ENCODE results near the gene DAZ3. TPM values are rescaled to one million over a fixed set of nuclear protein-coding genes. Genes with fewer than 3 reads are reported as not detected.
"Not testable (repeated sequence)": the region's sequence is repeated elsewhere in the genome, so short reads cannot be mapped to it uniquely, and the experiment has no call there.

The DAZ3 gene, protein sequence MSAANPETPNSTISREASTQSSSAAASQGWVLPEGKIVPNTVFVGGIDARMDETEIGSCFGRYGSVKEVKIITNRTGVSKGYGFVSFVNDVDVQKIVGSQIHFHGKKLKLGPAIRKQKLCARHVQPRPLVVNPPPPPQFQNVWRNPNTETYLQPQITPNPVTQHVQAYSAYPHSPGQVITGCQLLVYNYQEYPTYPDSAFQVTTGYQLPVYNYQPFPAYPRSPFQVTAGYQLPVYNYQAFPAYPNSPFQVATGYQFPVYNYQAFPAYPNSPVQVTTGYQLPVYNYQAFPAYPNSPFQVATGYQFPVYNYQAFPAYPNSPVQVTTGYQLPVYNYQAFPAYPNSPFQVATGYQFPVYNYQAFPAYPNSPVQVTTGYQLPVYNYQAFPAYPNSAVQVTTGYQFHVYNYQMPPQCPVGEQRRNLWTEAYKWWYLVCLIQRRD
- not detected for polyA plus RNA-seq (2013, experiment 1 of 2)
- not detected for polyA plus RNA-seq (2013, experiment 2 of 2)

DNA sequence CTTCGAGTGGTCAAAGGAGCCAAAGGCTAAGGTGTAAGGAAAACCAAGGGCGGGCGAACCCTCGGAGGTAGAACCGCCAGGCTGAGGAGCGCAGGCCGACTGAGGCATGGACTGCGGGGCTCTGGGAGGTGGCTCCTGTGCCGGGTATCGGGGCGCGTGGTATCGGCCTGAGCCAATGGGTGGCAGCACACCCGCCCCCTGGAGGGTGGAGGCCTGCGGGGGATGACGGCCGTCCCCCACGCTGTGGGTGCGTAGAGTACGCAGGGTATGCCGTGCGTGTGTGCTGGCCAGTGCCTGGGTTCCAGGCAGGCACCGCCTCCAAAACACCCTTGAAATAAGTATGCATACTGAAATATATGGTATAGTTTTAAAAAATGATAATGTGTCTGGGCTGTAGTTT, at the start of gene DAZ3:
TSS of gene DAZ3 (minus strand) at position 101 of the 400 bp plus-strand sequence. CDS start 208 bp downstream, outside the sequence.
- H3K4me2 ChIP-seq (ENCODE audit: insufficient read depth, low read length, poor library complexity, severe bottlenecking); H4K91ac ChIP-seq (ENCODE audit: low read depth, low read length, poor library complexity); H3K4me3 ChIP-seq (ENCODE audit: low read length in 2 of 2); H2AK5ac ChIP-seq (ENCODE audit: low read depth, low read length); H3K23ac ChIP-seq (ENCODE audit: low read depth, low read length, poor library complexity); H4K8ac ChIP-seq (ENCODE audit: low read depth, low read length); H3K4me1 ChIP-seq (ENCODE audit: control insufficient read depth in 2 of 2, insufficient read depth in 1 of 2, low read depth in 1 of 2, low read length in 2 of 2); H3K14ac ChIP-seq (ENCODE audit: low read length); H2BK12ac ChIP-seq (ENCODE audit: low read length); H3K27ac ChIP-seq (replicated peaks; ENCODE audit: low read length); DNase-seq (ENCODE audit: low spot score); H3K36me3 ChIP-seq (replicated peaks in 1 of 2; ENCODE audit: control insufficient read depth in 2 of 2, insufficient read depth in 2 of 2, low read length in 2 of 2); H3K4ac ChIP-seq (ENCODE audit: low read length); H3K79me1 ChIP-seq (ENCODE audit: low read depth, low read length); H2BK5ac ChIP-seq (ENCODE audit: low read length); H3K18ac ChIP-seq (ENCODE audit: low read length); H2AFZ ChIP-seq (ENCODE audit: low read length); H3K27me3 ChIP-seq (ENCODE audit: control insufficient read depth in 3 of 3, insufficient read depth in 3 of 3, low read depth in 1 of 3, low read length in 3 of 3); H2BK120ac ChIP-seq (ENCODE audit: low read depth, low read length); H3K9ac ChIP-seq (ENCODE audit: low read depth, low read length, poor library complexity); H2BK15ac ChIP-seq (ENCODE audit: low read length); H3K9me3 ChIP-seq (replicated peaks in 1 of 2; ENCODE audit: control insufficient read depth in 2 of 2, insufficient read depth in 1 of 2, low read depth in 1 of 2, low read length in 2 of 2): not testable (repeated sequence)
- WGBS, 2 donors (ENCODE audit: extremely low coverage in 2 of 2, insufficient read length in 2 of 2, insufficient replicate concordance in 1 of 2) = no CpG with 5 or more reads among the region's 23 CpGs

DNA sequence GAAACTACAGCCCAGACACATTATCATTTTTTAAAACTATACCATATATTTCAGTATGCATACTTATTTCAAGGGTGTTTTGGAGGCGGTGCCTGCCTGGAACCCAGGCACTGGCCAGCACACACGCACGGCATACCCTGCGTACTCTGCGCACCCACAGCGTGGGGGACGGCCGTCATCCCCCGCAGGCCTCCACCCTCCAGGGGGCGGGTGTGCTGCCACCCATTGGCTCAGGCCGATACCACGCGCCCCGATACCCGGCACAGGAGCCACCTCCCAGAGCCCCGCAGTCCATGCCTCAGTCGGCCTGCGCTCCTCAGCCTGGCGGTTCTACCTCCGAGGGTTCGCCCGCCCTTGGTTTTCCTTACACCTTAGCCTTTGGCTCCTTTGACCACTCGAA, 20.4 kb upstream of the DAZ3 start, which contains the start of gene DAZ4:
TSS of gene DAZ4 (plus strand) at position 301 of the 400 bp plus-strand sequence. CDS start 208 bp downstream, outside the sequence.
- not testable (repeated sequence) for H4K8ac ChIP-seq (ENCODE audit: low read depth, low read length); H3K27me3 ChIP-seq (ENCODE audit: control insufficient read depth in 3 of 3, insufficient read depth in 3 of 3, low read depth in 1 of 3, low read length in 3 of 3); H3K18ac ChIP-seq (ENCODE audit: low read length); H3K23ac ChIP-seq (ENCODE audit: low read depth, low read length, poor library complexity); H2BK120ac ChIP-seq (ENCODE audit: low read depth, low read length); H3K4ac ChIP-seq (ENCODE audit: low read length); H3K9me3 ChIP-seq (replicated peaks in 1 of 2; ENCODE audit: control insufficient read depth in 2 of 2, insufficient read depth in 1 of 2, low read depth in 1 of 2, low read length in 2 of 2); H2BK12ac ChIP-seq (ENCODE audit: low read length); H3K9ac ChIP-seq (ENCODE audit: low read depth, low read length, poor library complexity); H3K36me3 ChIP-seq (replicated peaks in 1 of 2; ENCODE audit: control insufficient read depth in 2 of 2, insufficient read depth in 2 of 2, low read length in 2 of 2); H2AK5ac ChIP-seq (ENCODE audit: low read depth, low read length); H3K79me1 ChIP-seq (ENCODE audit: low read depth, low read length); H2BK5ac ChIP-seq (ENCODE audit: low read length); H4K91ac ChIP-seq (ENCODE audit: low read depth, low read length, poor library complexity); H3K4me3 ChIP-seq (ENCODE audit: low read length in 2 of 2); H3K4me1 ChIP-seq (ENCODE audit: control insufficient read depth in 2 of 2, insufficient read depth in 1 of 2, low read depth in 1 of 2, low read length in 2 of 2); H2AFZ ChIP-seq (ENCODE audit: low read length); H3K14ac ChIP-seq (ENCODE audit: low read length); H2BK15ac ChIP-seq (ENCODE audit: low read length); H3K4me2 ChIP-seq (ENCODE audit: insufficient read depth, low read length, poor library complexity, severe bottlenecking); DNase-seq (ENCODE audit: low spot score); H3K27ac ChIP-seq (replicated peaks; ENCODE audit: low read length)
- no CpG with 5 or more reads among the region's 23 CpGs for WGBS, 2 donors (ENCODE audit: extremely low coverage in 2 of 2, insufficient read length in 2 of 2, insufficient replicate concordance in 1 of 2)

DNA sequence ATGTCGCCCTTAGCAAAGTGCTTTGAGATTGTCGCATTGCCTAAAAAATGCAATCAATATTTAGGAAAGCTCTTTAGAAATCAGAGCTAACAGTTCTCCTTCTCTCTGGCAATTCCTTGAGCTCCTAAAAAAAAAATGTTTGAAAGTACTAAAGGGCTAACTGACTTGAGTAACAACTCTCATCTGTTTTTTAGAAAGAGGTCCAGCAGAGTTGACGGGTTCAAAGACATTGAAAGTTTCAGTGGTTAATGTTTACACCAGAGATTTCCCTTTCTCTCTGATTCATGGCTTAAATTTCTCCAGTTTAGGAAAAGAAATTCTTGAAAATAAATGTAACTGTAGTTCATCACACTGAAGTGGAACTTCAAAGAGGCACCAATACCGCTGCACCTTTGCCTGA, 11.9 kb upstream of the DAZ3 start:
- not testable (repeated sequence) for H2BK12ac ChIP-seq (ENCODE audit: low read length); H2BK5ac ChIP-seq (ENCODE audit: low read length); H3K27me3 ChIP-seq (ENCODE audit: control insufficient read depth in 3 of 3, insufficient read depth in 3 of 3, low read depth in 1 of 3, low read length in 3 of 3); H4K91ac ChIP-seq (ENCODE audit: low read depth, low read length, poor library complexity); H3K4me3 ChIP-seq (ENCODE audit: low read length in 2 of 2); H2AFZ ChIP-seq (ENCODE audit: low read length); H3K4ac ChIP-seq (ENCODE audit: low read length); H3K4me1 ChIP-seq (ENCODE audit: control insufficient read depth in 2 of 2, insufficient read depth in 1 of 2, low read depth in 1 of 2, low read length in 2 of 2); H3K36me3 ChIP-seq (replicated peaks in 1 of 2; ENCODE audit: control insufficient read depth in 2 of 2, insufficient read depth in 2 of 2, low read length in 2 of 2); H3K9me3 ChIP-seq (replicated peaks in 1 of 2; ENCODE audit: control insufficient read depth in 2 of 2, insufficient read depth in 1 of 2, low read depth in 1 of 2, low read length in 2 of 2); H2BK120ac ChIP-seq (ENCODE audit: low read depth, low read length); H3K9ac ChIP-seq (ENCODE audit: low read depth, low read length, poor library complexity); DNase-seq (ENCODE audit: low spot score); H3K79me1 ChIP-seq (ENCODE audit: low read depth, low read length); H3K14ac ChIP-seq (ENCODE audit: low read length); H3K23ac ChIP-seq (ENCODE audit: low read depth, low read length, poor library complexity); H2AK5ac ChIP-seq (ENCODE audit: low read depth, low read length); H3K4me2 ChIP-seq (ENCODE audit: insufficient read depth, low read length, poor library complexity, severe bottlenecking); H4K8ac ChIP-seq (ENCODE audit: low read depth, low read length); H3K27ac ChIP-seq (replicated peaks; ENCODE audit: low read length); H3K18ac ChIP-seq (ENCODE audit: low read length); H2BK15ac ChIP-seq (ENCODE audit: low read length)
- no CpG with 5 or more reads among the region's 4 CpGs for WGBS, 2 donors (ENCODE audit: extremely low coverage in 2 of 2, insufficient read length in 2 of 2, insufficient replicate concordance in 1 of 2)

DNA sequence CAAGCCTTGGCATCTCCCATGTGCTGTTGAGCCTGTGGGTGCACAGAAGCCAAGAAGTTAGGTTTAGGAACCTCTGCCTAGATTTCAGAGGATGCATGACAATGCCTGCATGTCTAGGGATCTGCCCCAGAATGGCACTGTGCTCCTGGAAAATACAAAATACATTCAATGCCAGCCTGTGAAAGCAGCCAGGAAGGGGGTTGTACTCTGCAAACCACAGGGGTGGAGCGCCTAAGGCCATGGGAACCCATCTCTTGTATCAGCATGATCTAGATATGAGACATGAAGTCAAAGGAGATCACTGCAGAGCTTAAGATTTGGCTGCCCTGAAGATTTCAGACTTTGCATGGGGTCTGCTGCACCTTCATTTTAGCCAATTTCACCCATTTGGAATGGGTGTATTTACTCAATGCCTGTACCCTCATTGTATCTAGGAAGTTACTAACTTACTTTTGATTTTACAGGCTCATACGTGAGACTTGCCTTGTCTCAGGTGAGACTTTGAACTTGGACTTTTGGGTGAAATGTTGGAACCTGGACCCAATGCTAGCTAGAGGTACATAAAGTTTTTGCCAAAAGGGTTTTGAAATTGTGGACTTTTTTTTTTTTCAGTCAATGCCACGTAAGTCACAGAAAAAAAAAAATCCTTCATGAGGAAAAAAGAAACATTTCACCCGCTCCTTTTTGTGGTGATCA, 11.1 kb upstream of the DAZ3 start:
- not testable (repeated sequence) for H2AK5ac ChIP-seq (ENCODE audit: low read depth, low read length); H2BK12ac ChIP-seq (ENCODE audit: low read length); H3K9ac ChIP-seq (ENCODE audit: low read depth, low read length, poor library complexity); H3K4me2 ChIP-seq (ENCODE audit: insufficient read depth, low read length, poor library complexity, severe bottlenecking); H3K4me1 ChIP-seq (ENCODE audit: control insufficient read depth in 2 of 2, insufficient read depth in 1 of 2, low read depth in 1 of 2, low read length in 2 of 2); H4K8ac ChIP-seq (ENCODE audit: low read depth, low read length); H3K18ac ChIP-seq (ENCODE audit: low read length); H3K14ac ChIP-seq (ENCODE audit: low read length); DNase-seq (ENCODE audit: low spot score); H2BK120ac ChIP-seq (ENCODE audit: low read depth, low read length); H4K91ac ChIP-seq (ENCODE audit: low read depth, low read length, poor library complexity); H3K27me3 ChIP-seq (ENCODE audit: control insufficient read depth in 3 of 3, insufficient read depth in 3 of 3, low read depth in 1 of 3, low read length in 3 of 3); H3K4ac ChIP-seq (ENCODE audit: low read length); H3K4me3 ChIP-seq (ENCODE audit: low read length in 2 of 2); H3K23ac ChIP-seq (ENCODE audit: low read depth, low read length, poor library complexity); H2AFZ ChIP-seq (ENCODE audit: low read length); H2BK15ac ChIP-seq (ENCODE audit: low read length); H3K9me3 ChIP-seq (replicated peaks in 1 of 2; ENCODE audit: control insufficient read depth in 2 of 2, insufficient read depth in 1 of 2, low read depth in 1 of 2, low read length in 2 of 2); H3K79me1 ChIP-seq (ENCODE audit: low read depth, low read length); H3K27ac ChIP-seq (replicated peaks; ENCODE audit: low read length); H3K36me3 ChIP-seq (replicated peaks in 1 of 2; ENCODE audit: control insufficient read depth in 2 of 2, insufficient read depth in 2 of 2, low read length in 2 of 2); H2BK5ac ChIP-seq (ENCODE audit: low read length)
- WGBS, 2 donors (ENCODE audit: extremely low coverage in 2 of 2, insufficient read length in 2 of 2, insufficient replicate concordance in 1 of 2) = no CpG with 5 or more reads among the region's 4 CpGs

Measured in neuronal stem cell (in vitro differentiated cells).